Measurements from ENCODE around the gene LTBP3. TPM values are rescaled to one million over a fixed set of nuclear protein-coding genes. Genes with fewer than 3 reads are reported as not detected.
A peak's percentile ranks its signal among the peaks of the same experiment; 100 is the strongest.

The LTBP3 gene
- total and polyA plus RNA-seq, 9 of the 15 experiments (the other 6 are each of a cell fraction or from before 2014, with no cell fraction given), result 0.06 to 20.5 (median 4.8) TPM

GRCh38 chr11:65505466-65506289 lies 52.5 kb downstream of the LTBP3 start (continued):
- peak; percentile 65 for TF ChIP-seq KHSRP (IDR thresholded peaks at IDR 0.05)
- no peak for TF ChIP-seq PRPF4 (IDR thresholded peaks at IDR 0.05; ENCODE audit: insufficient read depth, low read depth, low read length, poor library complexity, severe bottlenecking)
- TF ChIP-seq MLLT1 (IDR thresholded peaks at IDR 0.05), result peak; percentile 92 to 95
- TF ChIP-seq TSHZ1 (CRISPR knock-in tag; IDR thresholded peaks at IDR 0.05), result no peak
- TF ChIP-seq NR3C1 (CRISPR knock-in tag; IDR thresholded peaks at IDR 0.05), result no peak
- peak; percentile 6 for TF ChIP-seq ZSCAN32 (CRISPR knock-in tag; IDR thresholded peaks at IDR 0.05)
- peak; percentile 25; the same call in 1 of the 2 replicates for TF ChIP-seq ZBTB43 (CRISPR knock-in tag; IDR thresholded peaks at IDR 0.05)
- 0 out of 2 replicates have a peak, but pooled peaks have one; percentile 7 for TF ChIP-seq ZEB2 (IDR thresholded peaks at IDR 0.05)
- peak; percentile 50 for TF ChIP-seq TFAP4 (CRISPR knock-in tag; IDR thresholded peaks at IDR 0.05; ENCODE audit: borderline replicate concordance)
- TF ChIP-seq ZNF174 (CRISPR knock-in tag; IDR thresholded peaks at IDR 0.05), result 0 out of 2 replicates have a peak, but pooled peaks have one; percentile 54
- 0 out of 2 replicates have a peak, but pooled peaks have one; percentile 10 for TF ChIP-seq SMC3 (conservative IDR thresholded peaks at IDR 0.05; ENCODE audit: insufficient read depth, low read depth, low read length)
- TF ChIP-seq HOXB6 (CRISPR knock-in tag; IDR thresholded peaks at IDR 0.05; ENCODE audit: borderline replicate concordance), result peak; percentile 34; the same call in 1 of the 2 replicates
- peak; percentile 94 for TF ChIP-seq ZNF77 (CRISPR knock-in tag; IDR thresholded peaks at IDR 0.05)
- no peak for TF ChIP-seq ZNF507 (tag; conservative IDR thresholded peaks at IDR 0.05)
- peak; percentile 91; the same call in 1 of the 2 replicates for TF ChIP-seq ZC3H4 (CRISPR knock-in tag; IDR thresholded peaks at IDR 0.05; ENCODE audit: borderline replicate concordance)
- TF ChIP-seq NFATC3 (IDR thresholded peaks at IDR 0.05), result peak; percentile 62; the same call in 1 of the 2 replicates
- TF ChIP-seq PKNOX1 (IDR thresholded peaks at IDR 0.05), result no peak
